ENCODE measurements around the gene BMP6. TPM values are rescaled to one million over a fixed set of nuclear protein-coding genes. Genes with fewer than 3 reads are reported as not detected.

Gene BMP6
- polyA plus RNA-seq, 1 donor from 2014 or later = 2.4 TPM

DNA sequence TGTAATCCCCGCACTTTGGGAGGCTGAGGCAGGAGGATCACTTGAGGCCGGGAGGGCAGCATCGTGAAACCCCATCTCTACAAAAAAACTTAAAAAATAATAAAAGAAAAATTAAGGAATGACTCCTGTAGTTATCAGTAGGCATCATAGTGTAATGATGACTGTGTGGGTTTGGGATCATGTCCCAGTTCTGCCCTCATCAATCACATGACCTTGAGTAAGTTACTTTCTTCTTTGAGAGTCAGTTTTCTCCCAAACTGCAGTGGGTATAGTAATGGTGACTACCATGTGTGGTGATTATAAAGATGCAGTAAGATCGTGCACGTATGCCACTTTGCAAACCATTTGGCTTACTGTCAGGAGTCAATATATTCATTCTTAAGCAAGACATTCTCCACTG, 95.5 kb downstream of the BMP6 start:
- H3F3A ChIP-seq (ENCODE audit: insufficient read depth, low read length, poor library complexity, severe bottlenecking) = no peaks in the 10 kb centered on the region
- H3K9ac ChIP-seq (ENCODE audit: low read length) = no peak overlapping the region
- no peak overlapping the region for H2AFZ ChIP-seq (ENCODE audit: low read depth, low read length)
- H4K20me1 ChIP-seq (ENCODE audit: insufficient read depth) = no peaks in the 10 kb centered on the region
- H3K36me3 ChIP-seq (ENCODE audit: insufficient read depth, low read length) = no peaks in the 10 kb centered on the region
- no peak overlapping the region for H3K4me3 ChIP-seq (ENCODE audit: low read length)
- H3K9me3 ChIP-seq (ENCODE audit: low read length) = no peaks in the 10 kb centered on the region
- H3K4me2 ChIP-seq (ENCODE audit: low read length) = no peak overlapping the region
- no peaks in the 10 kb centered on the region for H3K79me2 ChIP-seq (replicated peaks; ENCODE audit: insufficient read depth, low read length)
- no peak overlapping the region for H3K27ac ChIP-seq (ENCODE audit: low read length)
- TF ChIP-seq EP300 (conservative IDR thresholded peaks at IDR 0.05; ENCODE audit: poor library complexity, severe bottlenecking) = no peak
- TF ChIP-seq RAD21 (conservative IDR thresholded peaks at IDR 0.05) = no peak
- no peak for TF ChIP-seq MXI1 (conservative IDR thresholded peaks at IDR 0.05; ENCODE audit: poor library complexity, severe bottlenecking)
- no peak for TF ChIP-seq EZH2 (IDR thresholded peaks at IDR 0.05; ENCODE audit: borderline replicate concordance, insufficient read depth, low read length, poor library complexity, severe bottlenecking)
- no peak for TF ChIP-seq SMC3 (conservative IDR thresholded peaks at IDR 0.05; ENCODE audit: poor library complexity)
- TF ChIP-seq, protein P1, sequence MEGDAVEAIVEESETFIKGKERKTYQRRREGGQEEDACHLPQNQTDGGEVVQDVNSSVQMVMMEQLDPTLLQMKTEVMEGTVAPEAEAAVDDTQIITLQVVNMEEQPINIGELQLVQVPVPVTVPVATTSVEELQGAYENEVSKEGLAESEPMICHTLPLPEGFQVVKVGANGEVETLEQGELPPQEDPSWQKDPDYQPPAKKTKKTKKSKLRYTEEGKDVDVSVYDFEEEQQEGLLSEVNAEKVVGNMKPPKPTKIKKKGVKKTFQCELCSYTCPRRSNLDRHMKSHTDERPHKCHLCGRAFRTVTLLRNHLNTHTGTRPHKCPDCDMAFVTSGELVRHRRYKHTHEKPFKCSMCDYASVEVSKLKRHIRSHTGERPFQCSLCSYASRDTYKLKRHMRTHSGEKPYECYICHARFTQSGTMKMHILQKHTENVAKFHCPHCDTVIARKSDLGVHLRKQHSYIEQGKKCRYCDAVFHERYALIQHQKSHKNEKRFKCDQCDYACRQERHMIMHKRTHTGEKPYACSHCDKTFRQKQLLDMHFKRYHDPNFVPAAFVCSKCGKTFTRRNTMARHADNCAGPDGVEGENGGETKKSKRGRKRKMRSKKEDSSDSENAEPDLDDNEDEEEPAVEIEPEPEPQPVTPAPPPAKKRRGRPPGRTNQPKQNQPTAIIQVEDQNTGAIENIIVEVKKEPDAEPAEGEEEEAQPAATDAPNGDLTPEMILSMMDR (IDR thresholded peaks at IDR 0.05; ENCODE audit: poor library complexity, severe bottlenecking) = no peak
- TF ChIP-seq POLR2AphosphoS5 (IDR thresholded peaks at IDR 0.05) = no peak
- TF ChIP-seq TAF1 (IDR thresholded peaks at IDR 0.05; ENCODE audit: low read depth) = no peak
- TF ChIP-seq, protein P2, sequence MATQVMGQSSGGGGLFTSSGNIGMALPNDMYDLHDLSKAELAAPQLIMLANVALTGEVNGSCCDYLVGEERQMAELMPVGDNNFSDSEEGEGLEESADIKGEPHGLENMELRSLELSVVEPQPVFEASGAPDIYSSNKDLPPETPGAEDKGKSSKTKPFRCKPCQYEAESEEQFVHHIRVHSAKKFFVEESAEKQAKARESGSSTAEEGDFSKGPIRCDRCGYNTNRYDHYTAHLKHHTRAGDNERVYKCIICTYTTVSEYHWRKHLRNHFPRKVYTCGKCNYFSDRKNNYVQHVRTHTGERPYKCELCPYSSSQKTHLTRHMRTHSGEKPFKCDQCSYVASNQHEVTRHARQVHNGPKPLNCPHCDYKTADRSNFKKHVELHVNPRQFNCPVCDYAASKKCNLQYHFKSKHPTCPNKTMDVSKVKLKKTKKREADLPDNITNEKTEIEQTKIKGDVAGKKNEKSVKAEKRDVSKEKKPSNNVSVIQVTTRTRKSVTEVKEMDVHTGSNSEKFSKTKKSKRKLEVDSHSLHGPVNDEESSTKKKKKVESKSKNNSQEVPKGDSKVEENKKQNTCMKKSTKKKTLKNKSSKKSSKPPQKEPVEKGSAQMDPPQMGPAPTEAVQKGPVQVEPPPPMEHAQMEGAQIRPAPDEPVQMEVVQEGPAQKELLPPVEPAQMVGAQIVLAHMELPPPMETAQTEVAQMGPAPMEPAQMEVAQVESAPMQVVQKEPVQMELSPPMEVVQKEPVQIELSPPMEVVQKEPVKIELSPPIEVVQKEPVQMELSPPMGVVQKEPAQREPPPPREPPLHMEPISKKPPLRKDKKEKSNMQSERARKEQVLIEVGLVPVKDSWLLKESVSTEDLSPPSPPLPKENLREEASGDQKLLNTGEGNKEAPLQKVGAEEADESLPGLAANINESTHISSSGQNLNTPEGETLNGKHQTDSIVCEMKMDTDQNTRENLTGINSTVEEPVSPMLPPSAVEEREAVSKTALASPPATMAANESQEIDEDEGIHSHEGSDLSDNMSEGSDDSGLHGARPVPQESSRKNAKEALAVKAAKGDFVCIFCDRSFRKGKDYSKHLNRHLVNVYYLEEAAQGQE (IDR thresholded peaks at IDR 0.05; ENCODE audit: borderline replicate concordance) = no peak
- H3K27me3 ChIP-seq (ENCODE audit: insufficient read depth, low read depth, low read length) = no peaks in the 10 kb centered on the region
- no peaks in the 10 kb centered on the region for H3K9me2 ChIP-seq (ENCODE audit: insufficient read depth, low read length)

DNA sequence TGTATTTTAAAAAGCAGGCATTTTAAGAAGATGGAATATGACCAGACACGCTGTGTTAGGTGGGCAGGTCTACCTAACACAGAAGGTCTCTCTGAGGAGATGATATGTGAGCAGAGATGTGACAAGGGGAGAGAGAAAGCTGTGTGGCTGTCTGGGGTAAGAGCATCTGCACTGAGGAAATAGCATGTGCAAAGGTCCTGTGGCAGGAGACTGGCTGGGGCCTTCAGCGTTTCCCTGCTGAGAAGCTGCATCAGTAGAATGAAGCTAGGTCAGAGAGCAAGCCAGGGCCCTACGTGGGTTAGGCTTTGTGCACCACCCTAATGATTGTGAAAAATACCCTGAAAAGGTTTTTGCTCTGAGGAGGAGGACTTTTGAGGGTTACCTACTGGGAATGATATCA, 97.7 kb downstream of the BMP6 start:
- no peaks in the 10 kb centered on the region for H3K27me3 ChIP-seq (ENCODE audit: insufficient read depth, low read depth, low read length)

More for the DNA sequence above, 97.7 kb downstream of the BMP6 start:
- Histone ChIP-seq H3K36me3 (ENCODE audit: insufficient read depth, low read length) (no peaks in the 10 kb centered on the region), H4K20me1 (ENCODE audit: insufficient read depth) (no peaks in the 10 kb centered on the region), H2AFZ (ENCODE audit: low read depth, low read length) (no peak overlapping the region), H3K79me2 (replicated peaks; ENCODE audit: insufficient read depth, low read length) (no peaks in the 10 kb centered on the region), H3F3A (ENCODE audit: insufficient read depth, low read length, poor library complexity, severe bottlenecking) (no peaks in the 10 kb centered on the region), H3K27ac (ENCODE audit: low read length) (no peak overlapping the region), H3K4me3 (ENCODE audit: low read length) (no peak overlapping the region), H3K9ac (ENCODE audit: low read length) (no peak overlapping the region), H3K9me2 (ENCODE audit: insufficient read depth, low read length) (no peaks in the 10 kb centered on the region), H3K4me2 (ENCODE audit: low read length) (no peak overlapping the region), H3K9me3 (ENCODE audit: low read length) (no peaks in the 10 kb centered on the region)
- TF ChIP-seq POLR2AphosphoS5 (IDR thresholded peaks at IDR 0.05) = no peak
- TF ChIP-seq, protein P2 (IDR thresholded peaks at IDR 0.05; ENCODE audit: borderline replicate concordance) = no peak
- TF ChIP-seq SMC3 (conservative IDR thresholded peaks at IDR 0.05; ENCODE audit: poor library complexity) = no peak
- TF ChIP-seq, protein P1 (IDR thresholded peaks at IDR 0.05; ENCODE audit: poor library complexity, severe bottlenecking) = no peak
- TF ChIP-seq TAF1 (IDR thresholded peaks at IDR 0.05; ENCODE audit: low read depth) = no peak
- no peak for TF ChIP-seq RAD21 (conservative IDR thresholded peaks at IDR 0.05)
- TF ChIP-seq EZH2 (IDR thresholded peaks at IDR 0.05; ENCODE audit: borderline replicate concordance, insufficient read depth, low read length, poor library complexity, severe bottlenecking) = no peak
- TF ChIP-seq MXI1 (conservative IDR thresholded peaks at IDR 0.05; ENCODE audit: poor library complexity, severe bottlenecking) = no peak
- TF ChIP-seq EP300 (conservative IDR thresholded peaks at IDR 0.05; ENCODE audit: poor library complexity, severe bottlenecking) = no peak

All from neural cell (in vitro differentiated cells).